Measurements from ENCODE around the gene TMEM130. TPM values are rescaled to one million over a fixed set of nuclear protein-coding genes. Genes with fewer than 3 reads are reported as not detected.

Gene TMEM130
- total RNA-seq, 1 experiment from 2014 or later, result 1.7 TPM

DNA sequence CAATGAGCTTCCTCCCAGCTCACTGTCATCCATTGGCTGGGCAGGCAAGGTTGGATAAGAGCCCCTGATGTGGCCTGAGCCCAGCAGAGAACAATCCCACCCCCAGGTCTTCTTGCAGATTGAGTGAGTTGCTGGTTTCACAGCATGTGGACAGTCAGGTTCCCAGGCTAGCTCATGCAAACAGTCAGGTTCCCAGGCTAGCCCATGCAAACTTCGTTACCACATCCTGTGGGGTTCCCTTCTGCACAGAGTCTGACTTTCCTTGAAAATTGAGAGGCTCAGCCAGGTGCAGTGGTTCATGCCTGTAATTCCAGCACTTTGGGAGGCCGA is 67.1 kb downstream of the TMEM130 start:
- Mint-ChIP-seq H3K27me3 (ENCODE audit: low read depth) (peaks cover 3% of the 10 kb centered on the region), H3K36me3 (ENCODE audit: insufficient read depth in 1 of 3, low read depth in 3 of 3) (peaks cover 0 to 4% (median 0%) of the 10 kb centered on the region in 3 experiments; a peak in 1 of 7 replicates), H3K27ac (no peak overlapping the region; a peak in 1 of 7 replicates), H3K9me3 (peaks cover 14 to 16% of the 10 kb centered on the region in 2 experiments), H3K4me3 (no peak overlapping the region), H3K4me1 (peaks cover 5 to 7% of the 10 kb centered on the region in 2 experiments; a peak in 3 of 4 replicates)
- no peak overlapping the region for H2BK12ac ChIP-seq (ENCODE audit: insufficient read length, low read depth, low read length)
- no CpG with 5 or more reads among the region's 2 CpGs for WGBS (ENCODE audit: extremely low coverage, insufficient read length, low lambda C conversion rate)
- no peaks in the 10 kb centered on the region for H3K79me1 ChIP-seq (ENCODE audit: insufficient read depth, low read depth, low read length, poor library complexity, severe bottlenecking)
- H3K9me3 ChIP-seq (ENCODE audit: control insufficient read depth, low read depth, low read length), result no peaks in the 10 kb centered on the region
- no peak overlapping the region for H3K23ac ChIP-seq (ENCODE audit: insufficient read length, low read depth, low read length)
- no peaks in the 10 kb centered on the region for H3K23me2 ChIP-seq (ENCODE audit: insufficient read length, low read depth, low read length, poor library complexity, severe bottlenecking)
- no peak overlapping the region for H4K8ac ChIP-seq (replicated peaks; ENCODE audit: insufficient read length, low read depth, low read length)
- no peak overlapping the region for H3T11ph ChIP-seq (ENCODE audit: low read length)
- H3K4me1 ChIP-seq (ENCODE audit: insufficient read depth, low read length), result no peaks in the 10 kb centered on the region
- H2BK20ac ChIP-seq (ENCODE audit: low read depth, low read length, poor library complexity, severe bottlenecking), result no peak overlapping the region
- H2BK15ac ChIP-seq (ENCODE audit: low read depth, low read length), result no peak overlapping the region
- H2BK120ac ChIP-seq (ENCODE audit: low read depth, low read length, poor library complexity, severe bottlenecking), result no peak overlapping the region
- no peak overlapping the region for H3K4me2 ChIP-seq (ENCODE audit: insufficient read depth, insufficient read length, low read length)
- no peak overlapping the region for H3K4ac ChIP-seq (ENCODE audit: low read depth, low read length)
- no peak overlapping the region for H2AFZ ChIP-seq (ENCODE audit: low read length)
- H2AK5ac ChIP-seq (ENCODE audit: insufficient read length, low read length), result no peak overlapping the region
- no peaks in the 10 kb centered on the region for H4K20me1 ChIP-seq (ENCODE audit: control insufficient read depth, insufficient read depth, insufficient read length)
- DNase-seq, result no peak
- H3K9ac ChIP-seq (ENCODE audit: extremely low read depth, insufficient read length, low read length), result no peak overlapping the region
- TF ChIP-seq, protein P1, sequence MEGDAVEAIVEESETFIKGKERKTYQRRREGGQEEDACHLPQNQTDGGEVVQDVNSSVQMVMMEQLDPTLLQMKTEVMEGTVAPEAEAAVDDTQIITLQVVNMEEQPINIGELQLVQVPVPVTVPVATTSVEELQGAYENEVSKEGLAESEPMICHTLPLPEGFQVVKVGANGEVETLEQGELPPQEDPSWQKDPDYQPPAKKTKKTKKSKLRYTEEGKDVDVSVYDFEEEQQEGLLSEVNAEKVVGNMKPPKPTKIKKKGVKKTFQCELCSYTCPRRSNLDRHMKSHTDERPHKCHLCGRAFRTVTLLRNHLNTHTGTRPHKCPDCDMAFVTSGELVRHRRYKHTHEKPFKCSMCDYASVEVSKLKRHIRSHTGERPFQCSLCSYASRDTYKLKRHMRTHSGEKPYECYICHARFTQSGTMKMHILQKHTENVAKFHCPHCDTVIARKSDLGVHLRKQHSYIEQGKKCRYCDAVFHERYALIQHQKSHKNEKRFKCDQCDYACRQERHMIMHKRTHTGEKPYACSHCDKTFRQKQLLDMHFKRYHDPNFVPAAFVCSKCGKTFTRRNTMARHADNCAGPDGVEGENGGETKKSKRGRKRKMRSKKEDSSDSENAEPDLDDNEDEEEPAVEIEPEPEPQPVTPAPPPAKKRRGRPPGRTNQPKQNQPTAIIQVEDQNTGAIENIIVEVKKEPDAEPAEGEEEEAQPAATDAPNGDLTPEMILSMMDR (conservative IDR thresholded peaks at IDR 0.05), result no peak
- H3K14ac ChIP-seq (ENCODE audit: insufficient read depth, low read length), result no peak overlapping the region
- no peak overlapping the region for H3K56ac ChIP-seq (ENCODE audit: insufficient read length, low read depth, low read length)
- no peak overlapping the region for H3K18ac ChIP-seq (ENCODE audit: insufficient read length, low read depth, low read length)
- H2BK5ac ChIP-seq (ENCODE audit: insufficient read length, low read length), result no peak overlapping the region
- H3K79me2 ChIP-seq (ENCODE audit: insufficient read depth, low read length), result no peaks in the 10 kb centered on the region
- no peaks in the 10 kb centered on the region for H3K27me3 ChIP-seq (ENCODE audit: insufficient read depth, low read length)
- H4K5ac ChIP-seq (ENCODE audit: insufficient read length, low read depth, low read length), result no peak overlapping the region
- no peak overlapping the region for H4K91ac ChIP-seq (ENCODE audit: insufficient read length, low read depth, low read length)
- no peak overlapping the region for H3K27ac ChIP-seq (ENCODE audit: insufficient read length, low read depth, low read length)
